ENCODE data around the gene OR6P1. TPM values are rescaled to one million over a fixed set of nuclear protein-coding genes. Genes with fewer than 3 reads are reported as not detected.

Gene OR6P1
- total RNA-seq, 1 experiment from 2014 or later = not detected

DNA sequence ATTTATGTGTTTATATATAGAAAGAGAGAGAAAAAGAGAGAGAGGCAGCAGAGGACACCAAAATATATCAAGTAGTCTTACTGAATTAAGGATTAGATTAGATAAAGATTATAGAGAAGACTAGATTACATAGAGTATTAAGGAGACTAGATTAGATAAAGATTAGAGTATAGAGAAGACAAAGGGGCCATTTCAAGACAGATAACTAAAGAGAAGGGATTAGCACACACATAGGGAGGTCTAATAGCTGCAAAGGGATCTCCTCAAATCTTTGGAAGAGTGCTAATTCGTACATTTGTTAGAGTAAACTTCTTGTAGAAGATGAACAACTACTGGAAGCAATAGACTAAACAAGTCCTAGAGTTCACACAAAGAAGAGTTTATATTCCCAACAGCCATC lies 50.4 kb downstream of the OR6P1 start (continued):
- TF ChIP-seq, protein P1, sequence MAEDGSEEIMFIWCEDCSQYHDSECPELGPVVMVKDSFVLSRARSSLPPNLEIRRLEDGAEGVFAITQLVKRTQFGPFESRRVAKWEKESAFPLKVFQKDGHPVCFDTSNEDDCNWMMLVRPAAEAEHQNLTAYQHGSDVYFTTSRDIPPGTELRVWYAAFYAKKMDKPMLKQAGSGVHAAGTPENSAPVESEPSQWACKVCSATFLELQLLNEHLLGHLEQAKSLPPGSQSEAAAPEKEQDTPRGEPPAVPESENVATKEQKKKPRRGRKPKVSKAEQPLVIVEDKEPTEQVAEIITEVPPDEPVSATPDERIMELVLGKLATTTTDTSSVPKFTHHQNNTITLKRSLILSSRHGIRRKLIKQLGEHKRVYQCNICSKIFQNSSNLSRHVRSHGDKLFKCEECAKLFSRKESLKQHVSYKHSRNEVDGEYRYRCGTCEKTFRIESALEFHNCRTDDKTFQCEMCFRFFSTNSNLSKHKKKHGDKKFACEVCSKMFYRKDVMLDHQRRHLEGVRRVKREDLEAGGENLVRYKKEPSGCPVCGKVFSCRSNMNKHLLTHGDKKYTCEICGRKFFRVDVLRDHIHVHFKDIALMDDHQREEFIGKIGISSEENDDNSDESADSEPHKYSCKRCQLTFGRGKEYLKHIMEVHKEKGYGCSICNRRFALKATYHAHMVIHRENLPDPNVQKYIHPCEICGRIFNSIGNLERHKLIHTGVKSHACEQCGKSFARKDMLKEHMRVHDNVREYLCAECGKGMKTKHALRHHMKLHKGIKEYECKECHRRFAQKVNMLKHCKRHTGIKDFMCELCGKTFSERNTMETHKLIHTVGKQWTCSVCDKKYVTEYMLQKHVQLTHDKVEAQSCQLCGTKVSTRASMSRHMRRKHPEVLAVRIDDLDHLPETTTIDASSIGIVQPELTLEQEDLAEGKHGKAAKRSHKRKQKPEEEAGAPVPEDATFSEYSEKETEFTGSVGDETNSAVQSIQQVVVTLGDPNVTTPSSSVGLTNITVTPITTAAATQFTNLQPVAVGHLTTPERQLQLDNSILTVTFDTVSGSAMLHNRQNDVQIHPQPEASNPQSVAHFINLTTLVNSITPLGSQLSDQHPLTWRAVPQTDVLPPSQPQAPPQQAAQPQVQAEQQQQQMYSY (CRISPR knock-in tag; IDR thresholded peaks at IDR 0.05) = no peak
- TF ChIP-seq, protein P2, sequence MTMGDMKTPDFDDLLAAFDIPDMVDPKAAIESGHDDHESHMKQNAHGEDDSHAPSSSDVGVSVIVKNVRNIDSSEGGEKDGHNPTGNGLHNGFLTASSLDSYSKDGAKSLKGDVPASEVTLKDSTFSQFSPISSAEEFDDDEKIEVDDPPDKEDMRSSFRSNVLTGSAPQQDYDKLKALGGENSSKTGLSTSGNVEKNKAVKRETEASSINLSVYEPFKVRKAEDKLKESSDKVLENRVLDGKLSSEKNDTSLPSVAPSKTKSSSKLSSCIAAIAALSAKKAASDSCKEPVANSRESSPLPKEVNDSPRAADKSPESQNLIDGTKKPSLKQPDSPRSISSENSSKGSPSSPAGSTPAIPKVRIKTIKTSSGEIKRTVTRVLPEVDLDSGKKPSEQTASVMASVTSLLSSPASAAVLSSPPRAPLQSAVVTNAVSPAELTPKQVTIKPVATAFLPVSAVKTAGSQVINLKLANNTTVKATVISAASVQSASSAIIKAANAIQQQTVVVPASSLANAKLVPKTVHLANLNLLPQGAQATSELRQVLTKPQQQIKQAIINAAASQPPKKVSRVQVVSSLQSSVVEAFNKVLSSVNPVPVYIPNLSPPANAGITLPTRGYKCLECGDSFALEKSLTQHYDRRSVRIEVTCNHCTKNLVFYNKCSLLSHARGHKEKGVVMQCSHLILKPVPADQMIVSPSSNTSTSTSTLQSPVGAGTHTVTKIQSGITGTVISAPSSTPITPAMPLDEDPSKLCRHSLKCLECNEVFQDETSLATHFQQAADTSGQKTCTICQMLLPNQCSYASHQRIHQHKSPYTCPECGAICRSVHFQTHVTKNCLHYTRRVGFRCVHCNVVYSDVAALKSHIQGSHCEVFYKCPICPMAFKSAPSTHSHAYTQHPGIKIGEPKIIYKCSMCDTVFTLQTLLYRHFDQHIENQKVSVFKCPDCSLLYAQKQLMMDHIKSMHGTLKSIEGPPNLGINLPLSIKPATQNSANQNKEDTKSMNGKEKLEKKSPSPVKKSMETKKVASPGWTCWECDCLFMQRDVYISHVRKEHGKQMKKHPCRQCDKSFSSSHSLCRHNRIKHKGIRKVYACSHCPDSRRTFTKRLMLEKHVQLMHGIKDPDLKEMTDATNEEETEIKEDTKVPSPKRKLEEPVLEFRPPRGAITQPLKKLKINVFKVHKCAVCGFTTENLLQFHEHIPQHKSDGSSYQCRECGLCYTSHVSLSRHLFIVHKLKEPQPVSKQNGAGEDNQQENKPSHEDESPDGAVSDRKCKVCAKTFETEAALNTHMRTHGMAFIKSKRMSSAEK (CRISPR knock-in tag; IDR thresholded peaks at IDR 0.05; ENCODE audit: borderline replicate concordance) = no peak
- TF ChIP-seq SOX15 (CRISPR knock-in tag; IDR thresholded peaks at IDR 0.05) = no peak
- no peak for TF ChIP-seq ZNF281 (CRISPR knock-in tag; IDR thresholded peaks at IDR 0.05)
- no peak for TF ChIP-seq ZNF512 (CRISPR knock-in tag; IDR thresholded peaks at IDR 0.05; ENCODE audit: borderline replicate concordance)
- TF ChIP-seq RELA (CRISPR knock-in tag; IDR thresholded peaks at IDR 0.05; ENCODE audit: borderline replicate concordance) = no peak
- TF ChIP-seq E2F5 (CRISPR knock-in tag; IDR thresholded peaks at IDR 0.05) = no peak

DNA sequence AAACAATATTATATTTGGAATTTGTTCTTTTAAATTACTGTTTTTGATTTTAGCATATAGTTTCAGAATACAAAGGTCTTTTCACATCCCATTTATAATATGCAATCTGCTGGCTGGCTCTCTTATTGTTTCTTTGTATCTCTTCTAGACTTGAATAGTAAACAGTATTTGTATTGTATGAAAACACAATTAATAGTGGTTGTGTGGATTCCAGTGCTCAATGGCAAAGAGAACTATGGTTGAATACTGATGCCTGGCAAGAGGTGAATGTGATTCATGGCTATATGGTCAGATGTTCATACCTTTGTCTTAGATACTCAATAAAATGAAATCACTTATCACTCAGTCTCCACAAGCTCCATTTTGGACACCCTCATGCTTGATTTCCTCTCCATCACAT lies 53.4 kb downstream of the OR6P1 start:
- H3K27ac Mint-ChIP-seq = no peak overlapping the region
- no peak for DNase-seq (ENCODE audit: low spot score)
- H3K36me3 Mint-ChIP-seq = no peaks in the 10 kb centered on the region
- no peaks in the 10 kb centered on the region for H3K9me3 Mint-ChIP-seq
- no peak for ATAC-seq
- no peak overlapping the region for H3K4me3 Mint-ChIP-seq
- POLR2A ChIA-PET = no interaction called here
- H3K4me1 Mint-ChIP-seq = peaks cover 16% of the 10 kb centered on the region
- CTCF ChIA-PET = no interaction called here
- no peaks in the 10 kb centered on the region for H3K27me3 Mint-ChIP-seq (ENCODE audit: low read depth)
- TF ChIP-seq ZNF423 (CRISPR knock-in tag; IDR thresholded peaks at IDR 0.05) = no peak
- TF ChIP-seq CBFB (CRISPR knock-in tag; IDR thresholded peaks at IDR 0.05; ENCODE audit: low read depth) = no peak
- TF ChIP-seq CREM (CRISPR knock-in tag; IDR thresholded peaks at IDR 0.05) = no peak
- TF ChIP-seq TCF7 (CRISPR knock-in tag; IDR thresholded peaks at IDR 0.05; ENCODE audit: low read depth) = no peak
- TF ChIP-seq, protein P3, sequence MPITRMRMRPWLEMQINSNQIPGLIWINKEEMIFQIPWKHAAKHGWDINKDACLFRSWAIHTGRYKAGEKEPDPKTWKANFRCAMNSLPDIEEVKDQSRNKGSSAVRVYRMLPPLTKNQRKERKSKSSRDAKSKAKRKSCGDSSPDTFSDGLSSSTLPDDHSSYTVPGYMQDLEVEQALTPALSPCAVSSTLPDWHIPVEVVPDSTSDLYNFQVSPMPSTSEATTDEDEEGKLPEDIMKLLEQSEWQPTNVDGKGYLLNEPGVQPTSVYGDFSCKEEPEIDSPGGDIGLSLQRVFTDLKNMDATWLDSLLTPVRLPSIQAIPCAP (CRISPR knock-in tag; IDR thresholded peaks at IDR 0.05) = no peak
- TF ChIP-seq ZNF232 (CRISPR knock-in tag; IDR thresholded peaks at IDR 0.05) = no peak
- TF ChIP-seq RELA (CRISPR knock-in tag; IDR thresholded peaks at IDR 0.05; ENCODE audit: borderline replicate concordance) = no peak
- no peak for TF ChIP-seq FOXP1 (CRISPR knock-in tag; IDR thresholded peaks at IDR 0.05; ENCODE audit: borderline replicate concordance)
- no peak for TF ChIP-seq MAX (CRISPR knock-in tag; IDR thresholded peaks at IDR 0.05)
- no peak for TF ChIP-seq SOX15 (CRISPR knock-in tag; IDR thresholded peaks at IDR 0.05)
- no peak for TF ChIP-seq GABPB1 (CRISPR knock-in tag; IDR thresholded peaks at IDR 0.05)
- TF ChIP-seq OVOL2 (CRISPR knock-in tag; IDR thresholded peaks at IDR 0.05; ENCODE audit: borderline replicate concordance) = no peak
- TF ChIP-seq ESRRA (CRISPR knock-in tag; IDR thresholded peaks at IDR 0.05; ENCODE audit: borderline replicate concordance) = no peak
- no peak for TF ChIP-seq HMGA2 (CRISPR knock-in tag; IDR thresholded peaks at IDR 0.05)
- no peak for TF ChIP-seq ZNF219 (CRISPR knock-in tag; IDR thresholded peaks at IDR 0.05; ENCODE audit: borderline replicate concordance)
- TF ChIP-seq NFATC4 (CRISPR knock-in tag; IDR thresholded peaks at IDR 0.05) = no peak
- TF ChIP-seq, protein P4, sequence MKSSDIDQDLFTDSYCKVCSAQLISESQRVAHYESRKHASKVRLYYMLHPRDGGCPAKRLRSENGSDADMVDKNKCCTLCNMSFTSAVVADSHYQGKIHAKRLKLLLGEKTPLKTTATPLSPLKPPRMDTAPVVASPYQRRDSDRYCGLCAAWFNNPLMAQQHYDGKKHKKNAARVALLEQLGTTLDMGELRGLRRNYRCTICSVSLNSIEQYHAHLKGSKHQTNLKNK (CRISPR knock-in tag; IDR thresholded peaks at IDR 0.05) = no peak
- TF ChIP-seq CREB1 (CRISPR knock-in tag; IDR thresholded peaks at IDR 0.05) = no peak

All from WTC11 (cell line).